Measurements from ENCODE around the gene RNPS1. TPM values are rescaled to one million over a fixed set of nuclear protein-coding genes. Genes with fewer than 3 reads are reported as not detected.

RNPS1 gene
- total RNA-seq, 2 experiments from 2014 or later, result 225 to 339 TPM

- H3K9me2 ChIP-seq (ENCODE audit: insufficient read depth, low read length), result no peaks in the 10 kb centered on the region
- DNase-seq (ENCODE audit: low spot score), result no peak
- no peak overlapping the region for H3K4me3 ChIP-seq (ENCODE audit: low read depth, low read length, poor library complexity, severe bottlenecking)
- H3K27ac ChIP-seq (ENCODE audit: low read depth, low read length, poor library complexity, severe bottlenecking), result no peak overlapping the region
- intact Hi-C loops (cut with micrococcal nuclease; ENCODE audit: unreplicated experiment), result no loop called here
- ChIA-PET POLR2A (no interaction called here), CTCF (ENCODE audit: unreplicated experiment) (no interaction called here)
- no peaks in the 10 kb centered on the region for H3K9me3 ChIP-seq (ENCODE audit: low read length)
- H3K4me1 ChIP-seq (ENCODE audit: insufficient read depth, low read length, poor library complexity, severe bottlenecking), result no peaks in the 10 kb centered on the region
- H4K20me1 ChIP-seq (ENCODE audit: insufficient read depth, low read length), result no peaks in the 10 kb centered on the region; the same call in 1 of the 2 replicates
- no peaks in the 10 kb centered on the region for H3K79me2 ChIP-seq (ENCODE audit: insufficient read depth, low read depth, low read length)
- no peaks in the 10 kb centered on the region for H3K36me3 ChIP-seq (ENCODE audit: insufficient read depth, low read length)
- H2AFZ ChIP-seq (ENCODE audit: low read length), result no peak overlapping the region
- H3K4me2 ChIP-seq (ENCODE audit: low read length), result no peak overlapping the region
- TF ChIP-seq CTCF (conservative IDR thresholded peaks at IDR 0.05; ENCODE audit: low read length), result no peak
- TF ChIP-seq EZH2phosphoT487 (IDR thresholded peaks at IDR 0.05; ENCODE audit: borderline replicate concordance, low read depth, low read length), result no peak
- no TSS peak for BruUV-seq (replicated peaks)
These were observed 17.8 kb upstream of the RNPS1 start for GRCh38 chr16:2285731-2286191.

GRCh38 chr16:2284797-2285576 lies 17.1 kb upstream of the RNPS1 start:
- no peaks in the 10 kb centered on the region for H3K79me2 ChIP-seq (ENCODE audit: insufficient read depth, low read depth, low read length)
- H4K20me1 ChIP-seq (ENCODE audit: insufficient read depth, low read length), result no peaks in the 10 kb centered on the region; the same call in 1 of the 2 replicates
- no peaks in the 10 kb centered on the region for H3K4me1 ChIP-seq (ENCODE audit: insufficient read depth, low read length, poor library complexity, severe bottlenecking)
- TF ChIP-seq CTCF (conservative IDR thresholded peaks at IDR 0.05; ENCODE audit: low read length) (no peak), EZH2phosphoT487 (IDR thresholded peaks at IDR 0.05; ENCODE audit: borderline replicate concordance, low read depth, low read length) (no peak)
- intact Hi-C loops (cut with micrococcal nuclease; ENCODE audit: unreplicated experiment), result no loop called here
- H3K9me3 ChIP-seq (ENCODE audit: low read length), result no peaks in the 10 kb centered on the region
- ChIA-PET CTCF (ENCODE audit: unreplicated experiment) (no interaction called here), POLR2A (no interaction called here)
- H3K27ac ChIP-seq (ENCODE audit: low read depth, low read length, poor library complexity, severe bottlenecking), result no peak overlapping the region
- H3K4me3 ChIP-seq (ENCODE audit: low read depth, low read length, poor library complexity, severe bottlenecking), result no peak overlapping the region
- H2AFZ ChIP-seq (ENCODE audit: low read length), result no peak overlapping the region
- H3K36me3 ChIP-seq (ENCODE audit: insufficient read depth, low read length), result no peaks in the 10 kb centered on the region
- BruUV-seq (replicated peaks), result no TSS peak
- H3K4me2 ChIP-seq (ENCODE audit: low read length), result no peak overlapping the region
- DNase-seq (ENCODE audit: low spot score), result no peak
- no peaks in the 10 kb centered on the region for H3K9me2 ChIP-seq (ENCODE audit: insufficient read depth, low read length)

Data from OCI-LY7 (cell line).